ENCODE data around the gene S100Z. TPM values are rescaled to one million over a fixed set of nuclear protein-coding genes. Genes with fewer than 3 reads are reported as not detected.

The S100Z gene
- total and polyA plus RNA-seq, 9 of the 15 experiments (the other 6 are each of a cell fraction or from before 2014, with no cell fraction given) = 0.15 to 0.42 (median 0.20) TPM; not detected in 6

GRCh38 chr5:76849419-76850291, at the start of gene S100Z (continued):
- no peak for TF ChIP-seq ZNF398 (CRISPR knock-in tag; IDR thresholded peaks at IDR 0.05)
- TF ChIP-seq SREBF1 (IDR thresholded peaks at IDR 0.05; ENCODE audit: borderline replicate concordance, low read depth, low read length) = no peak
- TF ChIP-seq HSF4 (CRISPR knock-in tag; IDR thresholded peaks at IDR 0.05; ENCODE audit: borderline replicate concordance) = no peak
- TF ChIP-seq THAP7 (CRISPR knock-in tag; IDR thresholded peaks at IDR 0.05) = no peak
- peak; percentile 27; the same call in 1 of the 2 replicates for TF ChIP-seq ZNF274 (IDR thresholded peaks at IDR 0.05; ENCODE audit: borderline replicate concordance, low read depth, low read length)
- no peak for TF ChIP-seq HIVEP1 (CRISPR knock-in tag; IDR thresholded peaks at IDR 0.05)
- no peak; the same call in 1 of the 2 replicates for TF ChIP-seq ZNF395 (CRISPR knock-in tag; IDR thresholded peaks at IDR 0.05)
- no peak for TF ChIP-seq ZNF609 (CRISPR knock-in tag; IDR thresholded peaks at IDR 0.05; ENCODE audit: borderline replicate concordance)
- TF ChIP-seq TFAP4 (CRISPR knock-in tag; IDR thresholded peaks at IDR 0.05; ENCODE audit: borderline replicate concordance) = peak; percentile 72; the same call in 1 of the 2 replicates
- TF ChIP-seq ZNF431 (CRISPR knock-in tag; IDR thresholded peaks at IDR 0.05) = no peak
- no peak for TF ChIP-seq POLR2G (IDR thresholded peaks at IDR 0.05; ENCODE audit: low read depth, low read length)
